ENCODE measurements around the gene CDKAL1.
"Not testable (repeated sequence)": the region's sequence is repeated elsewhere in the genome, so short reads cannot be mapped to it uniquely, and the experiment has no call there.

The CDKAL1 gene

GRCh38 chr6:20882014-20882413 is 347.8 kb downstream of the CDKAL1 start:
- no peak overlapping the region for H3K4me3 ChIP-seq

DNA sequence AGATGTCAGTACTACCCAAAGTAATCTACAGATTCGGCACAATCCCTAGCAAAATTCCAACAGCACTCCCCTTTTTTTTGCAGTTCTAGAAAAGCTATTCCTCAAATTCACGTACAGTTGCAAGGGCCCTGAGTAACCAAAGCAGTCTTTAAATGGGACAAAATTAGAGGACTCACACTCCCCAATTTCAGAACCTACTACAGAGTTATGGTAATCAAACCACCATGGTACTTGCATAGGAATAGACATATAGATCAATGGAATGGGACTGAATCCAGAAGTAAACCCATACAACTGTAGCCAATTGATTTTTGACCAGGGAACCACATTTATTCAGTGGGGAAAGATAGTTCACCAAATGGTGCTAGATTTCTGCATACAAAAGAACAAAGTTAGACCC is 350.8 kb downstream of the CDKAL1 start:
- Histone ChIP-seq H3K4me3 (no peak overlapping the region), H3K27ac (no peak overlapping the region)

More at GRCh38 chr6:20882014-20882413, 347.8 kb downstream of the CDKAL1 start:
- no peak overlapping the region for H3K27ac ChIP-seq

GRCh38 chr6:20891161-20891560 is 356.9 kb downstream of the CDKAL1 start:
- Histone ChIP-seq H3K27ac (no peak overlapping the region), H3K4me3 (no peak overlapping the region)

DNA sequence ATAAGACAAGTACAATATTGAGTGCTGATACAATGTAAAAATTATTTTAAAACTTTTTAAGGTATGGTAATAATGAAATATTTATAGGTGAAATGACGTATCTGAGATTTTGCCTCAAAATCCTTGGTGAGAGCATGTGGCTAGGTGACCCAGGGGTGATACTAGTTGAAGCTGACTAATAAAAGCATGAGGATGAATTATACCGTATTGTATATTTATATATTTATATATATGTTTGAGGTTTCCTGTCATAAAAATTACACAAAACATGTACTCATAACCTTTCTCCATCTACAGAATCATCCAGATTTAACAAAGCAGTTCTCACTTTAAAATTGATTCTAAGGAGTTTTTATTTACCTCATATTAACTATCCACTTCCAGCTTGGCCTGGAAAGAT is 358.1 kb downstream of the CDKAL1 start:
- Histone ChIP-seq H3K27ac (no peak overlapping the region), H3K4me3 (no peak overlapping the region)

DNA sequence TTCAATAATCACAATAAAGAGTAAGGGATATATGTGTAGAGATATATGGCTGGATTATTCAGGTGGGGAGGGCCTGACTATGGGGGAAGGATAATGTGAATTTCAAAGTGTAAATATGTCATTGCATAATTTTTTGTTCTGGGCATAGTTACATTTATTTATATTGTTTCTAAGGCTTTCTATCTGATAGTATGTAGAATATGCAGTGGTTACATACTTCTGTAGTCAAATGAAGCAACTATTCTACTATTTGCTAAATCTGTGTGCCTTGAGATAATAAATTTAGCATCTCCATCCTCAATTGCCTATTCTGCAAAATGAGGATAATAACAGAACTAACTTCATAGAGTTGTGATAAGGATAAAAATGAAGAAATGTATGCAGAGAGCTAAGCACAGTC is 359.2 kb downstream of the CDKAL1 start:
- Histone ChIP-seq H3K27ac (no peak overlapping the region), H3K4me3 (no peak overlapping the region)

GRCh38 chr6:20900389-20901160 is 366.3 kb downstream of the CDKAL1 start:
- no peak overlapping the region for H3K27ac ChIP-seq
- H3K4me3 ChIP-seq = no peak overlapping the region

DNA sequence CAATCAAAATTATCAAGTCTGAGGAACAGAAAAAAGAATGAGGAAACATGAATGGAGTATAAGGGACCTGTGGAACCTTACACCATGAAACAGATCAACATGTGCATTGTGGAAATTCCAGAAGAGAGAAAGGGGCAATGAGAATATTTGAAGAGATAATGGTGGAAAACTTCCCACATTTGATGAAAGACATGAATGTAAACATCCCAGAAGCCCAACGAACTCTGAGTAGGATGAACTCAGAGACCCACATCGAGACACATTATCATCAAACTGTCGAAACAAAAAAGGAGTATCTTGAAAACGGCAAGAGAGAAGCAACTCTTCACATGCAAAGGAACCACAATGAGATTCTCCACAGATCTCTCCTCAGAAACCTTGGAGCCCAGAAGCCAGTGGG is 371.1 kb downstream of the CDKAL1 start:
- Histone ChIP-seq H3K4me3 (no peak overlapping the region), H3K27ac (no peak overlapping the region)

DNA sequence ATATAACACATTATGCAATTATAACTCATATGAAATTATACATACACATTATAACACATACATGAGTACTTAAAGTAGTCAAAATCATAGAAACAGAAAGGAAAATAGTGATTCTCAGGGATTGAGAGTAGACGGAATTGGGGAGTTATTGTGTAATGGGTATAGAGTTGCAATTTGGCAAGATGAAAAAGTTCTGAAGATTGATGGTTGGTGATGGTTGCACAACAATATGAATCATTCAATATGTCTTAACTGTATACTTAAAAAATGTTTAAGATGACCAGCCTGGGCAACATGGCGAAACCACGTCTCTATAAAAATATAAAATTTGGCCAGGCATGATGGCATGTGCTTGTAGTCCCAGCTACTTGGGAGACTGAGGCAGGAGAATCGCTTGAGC is 372.7 kb downstream of the CDKAL1 start:
- Histone ChIP-seq H3K27ac (no peak overlapping the region), H3K4me3 (no peak overlapping the region)

GRCh38 chr6:20907486-20908071 is 373.3 kb downstream of the CDKAL1 start:
- no peak overlapping the region for H3K27ac ChIP-seq
- H3K4me3 ChIP-seq = no peak overlapping the region

- Histone ChIP-seq H3K27ac (no peak overlapping the region), H3K4me3 (no peak overlapping the region)
Measured at GRCh38 chr6:20909621-20910020, 375.4 kb downstream of the CDKAL1 start.

DNA sequence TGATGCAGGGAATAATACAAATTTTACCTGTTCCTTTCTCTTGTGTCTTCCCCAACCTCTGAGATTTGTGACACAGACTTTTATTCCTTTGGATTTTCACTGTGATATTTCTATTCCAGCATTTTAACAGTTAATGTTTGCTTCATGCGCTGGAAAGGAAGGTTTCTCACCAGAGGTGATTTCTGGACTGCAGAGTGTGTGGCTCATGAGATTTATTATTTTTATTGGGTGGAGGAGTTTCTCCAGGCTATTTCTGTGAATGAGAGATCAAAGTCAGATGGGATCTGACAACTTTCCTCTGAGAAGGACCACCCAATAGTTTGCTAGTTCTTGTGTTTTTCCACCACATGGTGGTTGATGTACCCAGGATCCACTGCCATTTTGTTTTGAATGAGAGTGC is 377.5 kb downstream of the CDKAL1 start:
- Histone ChIP-seq H3K27ac (no peak overlapping the region), H3K4me3 (no peak overlapping the region)

DNA sequence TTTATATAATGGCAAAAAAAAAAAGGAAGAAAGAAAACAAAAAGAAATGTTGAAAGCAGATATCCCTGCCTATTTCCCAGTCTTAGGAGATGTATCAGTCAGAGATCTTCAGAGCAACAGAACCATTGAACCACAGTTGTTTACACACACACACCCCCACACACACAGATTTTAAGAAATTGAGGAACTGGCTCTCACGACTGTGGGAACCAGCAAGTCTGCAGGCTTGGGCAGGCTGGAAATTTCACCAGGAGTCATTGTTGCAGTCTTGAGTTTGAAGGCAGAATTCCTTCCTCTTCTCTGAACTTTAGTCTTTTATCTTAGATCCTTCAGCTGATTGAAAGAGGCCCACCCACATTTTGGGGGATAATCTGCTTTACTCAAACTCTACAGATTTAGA is 380.9 kb downstream of the CDKAL1 start:
- Histone ChIP-seq H3K4me3 (no peak overlapping the region), H3K27ac (no peak overlapping the region)

- H3K4me3 ChIP-seq = no peak overlapping the region
- no peak overlapping the region for H3K27ac ChIP-seq
Measured at GRCh38 chr6:20915626-20916025, 381.4 kb downstream of the CDKAL1 start.

DNA sequence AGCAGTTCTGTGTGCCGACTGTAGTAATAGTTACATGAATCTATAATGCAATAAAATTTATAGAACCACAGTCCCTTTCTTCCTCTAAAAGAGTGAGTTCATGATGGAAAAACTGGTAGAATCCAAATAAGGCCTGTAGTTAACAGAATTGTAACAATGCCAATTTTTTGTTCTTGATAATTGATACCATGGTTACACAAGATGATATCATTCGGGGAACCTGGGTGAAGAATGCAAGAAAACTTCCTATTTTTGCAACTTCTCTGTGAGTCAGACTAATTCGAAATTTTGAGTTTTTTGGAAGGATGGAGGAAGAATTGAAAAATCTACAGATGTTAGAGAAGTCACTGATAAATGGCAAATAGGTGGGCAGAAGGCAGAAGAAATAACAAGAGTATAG is 381.8 kb downstream of the CDKAL1 start:
- Histone ChIP-seq H3K4me3 (no peak overlapping the region), H3K27ac (no peak overlapping the region)

DNA sequence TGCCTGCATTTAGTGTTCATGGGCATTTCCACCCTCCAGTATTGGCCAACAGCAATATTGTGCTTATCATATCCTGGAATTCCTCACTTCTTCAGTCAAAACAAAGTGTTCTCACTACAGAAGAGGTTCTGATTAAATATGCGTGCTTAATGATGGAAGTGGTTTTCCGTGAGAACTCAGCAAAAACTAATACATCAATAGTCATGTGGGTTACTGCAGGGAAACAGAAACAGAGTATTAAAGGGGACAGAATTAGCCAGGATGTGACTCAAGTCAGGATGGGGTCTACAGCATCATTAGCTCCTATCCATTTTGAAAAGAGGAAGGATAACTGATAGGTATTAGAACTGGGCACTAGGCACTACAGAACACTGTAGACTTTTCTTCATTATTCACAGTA is 384.6 kb downstream of the CDKAL1 start:
- H3K4me3 ChIP-seq = no peak overlapping the region
- H3K27ac ChIP-seq = no peak overlapping the region

DNA sequence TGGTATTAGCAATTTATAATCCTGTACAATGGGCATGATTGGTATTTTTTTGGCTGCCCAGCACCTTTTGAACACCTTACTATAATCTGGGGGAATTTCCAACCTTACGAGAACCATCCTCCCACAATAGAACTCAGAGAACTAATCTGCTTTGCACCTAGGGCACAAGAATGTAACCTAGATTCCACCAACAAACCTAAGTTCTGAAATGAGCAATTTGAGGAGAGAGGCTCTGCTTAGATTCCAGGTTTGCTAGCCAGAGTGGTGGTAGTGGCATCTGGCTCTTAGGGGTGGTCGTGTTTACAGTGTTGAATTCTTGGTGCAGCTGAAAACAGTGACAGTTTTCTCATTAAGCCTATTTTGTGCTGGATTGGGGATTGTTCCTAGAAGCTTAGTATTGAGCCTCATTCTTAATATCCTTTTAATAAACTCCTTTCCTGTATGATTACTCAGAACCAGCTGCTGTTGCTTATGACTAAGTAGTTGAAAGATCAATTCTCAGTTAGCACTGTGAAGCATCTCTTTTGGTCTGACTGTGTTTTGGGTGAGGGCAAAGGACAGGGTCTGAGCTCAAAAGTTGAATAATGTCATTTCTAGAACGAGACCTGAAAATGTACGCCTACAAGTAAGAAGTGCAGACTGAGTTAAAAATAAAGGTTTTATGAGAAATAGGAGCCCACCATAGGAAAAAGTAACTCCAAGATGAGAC is 385.6 kb downstream of the CDKAL1 start:
- Histone ChIP-seq H3K27ac (peak overlapping the region in 1 of 21 experiments; percentile 24), H3K4me3 (no peak overlapping the region)

DNA sequence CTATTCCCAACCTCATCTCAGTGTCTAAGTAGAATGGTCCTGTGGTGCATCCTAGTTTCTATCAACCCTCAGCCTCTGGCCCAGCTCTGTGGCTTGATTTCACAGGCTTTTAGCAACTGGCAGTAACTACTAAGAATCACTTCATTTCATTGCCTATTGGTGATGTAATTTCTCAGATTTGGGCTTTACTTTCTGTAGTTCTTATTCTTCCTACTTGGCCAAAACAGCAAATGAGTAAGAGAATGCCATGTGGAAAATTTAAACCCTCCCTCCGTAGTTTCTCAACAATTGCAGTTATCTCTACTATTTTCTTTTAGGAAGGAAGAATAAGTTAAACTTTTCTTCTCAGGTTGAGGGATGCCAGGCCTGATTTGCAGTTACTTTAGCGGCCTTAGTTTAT is 387.3 kb downstream of the CDKAL1 start:
- Histone ChIP-seq H3K4me3 (no peak overlapping the region), H3K27ac (no peak overlapping the region)

DNA sequence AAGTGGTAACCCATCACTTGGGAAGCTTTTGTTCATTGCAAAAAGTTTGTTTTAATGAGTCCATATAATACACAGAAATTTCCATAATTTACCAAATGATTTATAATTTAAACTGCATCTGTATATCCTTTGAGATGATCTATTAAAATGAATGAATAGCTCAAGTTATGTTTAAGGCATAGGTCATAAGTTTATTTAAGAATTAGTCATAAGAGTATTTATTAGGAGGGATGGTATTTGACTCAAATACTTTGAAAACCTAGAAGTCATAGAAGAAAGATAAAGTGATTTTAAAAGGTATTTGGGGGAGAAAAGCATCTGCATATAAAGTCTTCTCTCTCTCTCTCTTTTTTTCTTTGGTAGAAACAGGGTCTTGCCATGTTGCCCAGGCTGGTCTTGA is 388.5 kb downstream of the CDKAL1 start:
- no peak overlapping the region for H3K4me3 ChIP-seq

GRCh38 chr6:20924094-20924493 is 389.8 kb downstream of the CDKAL1 start:
- not testable (repeated sequence) for H3K27ac ChIP-seq, H3K4me3 ChIP-seq

More for the DNA sequence above, 388.5 kb downstream of the CDKAL1 start:
- no peak overlapping the region for H3K27ac ChIP-seq

- Histone ChIP-seq H3K4me3 (no peak overlapping the region), H3K27ac (no peak overlapping the region)
Measured at GRCh38 chr6:20924911-20925543, 390.8 kb downstream of the CDKAL1 start.
